Suprapubic skin (tissue), 3 donors: Measurements from ENCODE around the gene FDXR.

Source experiments
- POLR2A ChIP-seq, 2 donors: fragments of 450-650 bp; IDR thresholded peaks; one replicate each; pipeline ENCODE4 v1.6.1; 2017; ENCODE audit warnings: antibody characterized with exemption in 2 of 2, mild to moderate bottlenecking in 2 of 2, moderate library complexity in 2 of 2
- TF ChIP-seq, protein P1 (sequence below), 2 donors: fragments of 200-600 bp in 1 of 2; fragments of 450-650 bp in 1 of 2; sonication (generic) in 1 of 2; IDR thresholded peaks; one replicate each; pipeline ENCODE4 v1.5.1; 2016 to 2019; ENCODE audit warnings: antibody characterized with exemption in 2 of 2, mild to moderate bottlenecking in 1 of 2, moderate library complexity in 1 of 2

GRCh38 chr17:74903671-74904070, 30.9 kb upstream of the FDXR start:
- TF ChIP-seq, protein P1, sequence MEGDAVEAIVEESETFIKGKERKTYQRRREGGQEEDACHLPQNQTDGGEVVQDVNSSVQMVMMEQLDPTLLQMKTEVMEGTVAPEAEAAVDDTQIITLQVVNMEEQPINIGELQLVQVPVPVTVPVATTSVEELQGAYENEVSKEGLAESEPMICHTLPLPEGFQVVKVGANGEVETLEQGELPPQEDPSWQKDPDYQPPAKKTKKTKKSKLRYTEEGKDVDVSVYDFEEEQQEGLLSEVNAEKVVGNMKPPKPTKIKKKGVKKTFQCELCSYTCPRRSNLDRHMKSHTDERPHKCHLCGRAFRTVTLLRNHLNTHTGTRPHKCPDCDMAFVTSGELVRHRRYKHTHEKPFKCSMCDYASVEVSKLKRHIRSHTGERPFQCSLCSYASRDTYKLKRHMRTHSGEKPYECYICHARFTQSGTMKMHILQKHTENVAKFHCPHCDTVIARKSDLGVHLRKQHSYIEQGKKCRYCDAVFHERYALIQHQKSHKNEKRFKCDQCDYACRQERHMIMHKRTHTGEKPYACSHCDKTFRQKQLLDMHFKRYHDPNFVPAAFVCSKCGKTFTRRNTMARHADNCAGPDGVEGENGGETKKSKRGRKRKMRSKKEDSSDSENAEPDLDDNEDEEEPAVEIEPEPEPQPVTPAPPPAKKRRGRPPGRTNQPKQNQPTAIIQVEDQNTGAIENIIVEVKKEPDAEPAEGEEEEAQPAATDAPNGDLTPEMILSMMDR (IDR thresholded peaks at IDR 0.05): no peak
- TF ChIP-seq POLR2A (IDR thresholded peaks at IDR 0.05): no peak
